Measurements from ENCODE around the gene MINDY4. TPM values are rescaled to one million over a fixed set of nuclear protein-coding genes. Genes with fewer than 3 reads are reported as not detected.

Gene MINDY4
- total RNA-seq, 5 donors from 2014 or later (not counting 1 experiment from before 2014, with no cell fraction given): 0.60 to 1.7 (median 1.2) TPM

- H3K27me3 Mint-ChIP-seq: no peaks in the 10 kb centered on the region
- Histone ChIP-seq H3K27ac (ENCODE audit: low read length) (peak overlapping the region; percentile 87), H3K9me3 (no peaks in the 10 kb centered on the region), H3K27me3 (replicated peaks in 1 of 2; ENCODE audit: control insufficient read depth in 2 of 2, extremely low read depth in 1 of 2, insufficient read depth in 2 of 2, low read length in 1 of 2) (no peaks in the 10 kb centered on the region), H3K36me3 (ENCODE audit: control insufficient read depth in 2 of 2, extremely low read depth in 1 of 2, insufficient read depth in 1 of 2, low read length in 1 of 2) (no peaks in the 10 kb centered on the region), H3K4me3 (ENCODE audit: control insufficient read depth in 1 of 2, extremely low read depth in 1 of 2, low read length in 1 of 2) (no peak overlapping the region), H3K4me1 (ENCODE audit: control insufficient read depth in 1 of 2, extremely low read depth in 1 of 2, insufficient read depth in 2 of 2, low read length in 2 of 2) (peaks cover 17 to 34% of the 10 kb centered on the region in 2 experiments)
- peak overlapping the region; percentile 8 to 63 (median 55) for H3K4me3 Mint-ChIP-seq
- 69% methylated on average over 3 of the region's 6 CpGs for WGBS (ENCODE audit: insufficient coverage)
- peak overlapping the region; percentile 97 to 98 for H3K27ac Mint-ChIP-seq
- peaks cover 40 to 51% (median 45%) of the 10 kb centered on the region in 3 donors for H3K4me1 Mint-ChIP-seq
- POLR2A ChIA-PET: interaction anchor here (0.6 to 0.8 kb wide), 3 partner anchors 35 to 416 kb away, joined by 3 to 5 read pairs (median 4); no protein-coding TSS in a partner anchor
- no peaks in the 10 kb centered on the region for H3K36me3 Mint-ChIP-seq
- DNase-seq (peak in 5 of 35 experiments; percentile 10 to 31 (median 13)), ATAC-seq (replicated peaks in 1 of 4) (peak; percentile 59 to 80 (median 72))
- no peaks in the 10 kb centered on the region for H3K9me3 Mint-ChIP-seq
- CTCF ChIA-PET: interaction anchor here (0.6 to 5.5 kb wide), 12 partner anchors 8 to 124 kb away, joined by 3 to 41 read pairs (median 4); no protein-coding TSS in a partner anchor
Observed at GRCh38 chr7:30738026-30738915, 32.9 kb upstream of the MINDY4 start.

DNA sequence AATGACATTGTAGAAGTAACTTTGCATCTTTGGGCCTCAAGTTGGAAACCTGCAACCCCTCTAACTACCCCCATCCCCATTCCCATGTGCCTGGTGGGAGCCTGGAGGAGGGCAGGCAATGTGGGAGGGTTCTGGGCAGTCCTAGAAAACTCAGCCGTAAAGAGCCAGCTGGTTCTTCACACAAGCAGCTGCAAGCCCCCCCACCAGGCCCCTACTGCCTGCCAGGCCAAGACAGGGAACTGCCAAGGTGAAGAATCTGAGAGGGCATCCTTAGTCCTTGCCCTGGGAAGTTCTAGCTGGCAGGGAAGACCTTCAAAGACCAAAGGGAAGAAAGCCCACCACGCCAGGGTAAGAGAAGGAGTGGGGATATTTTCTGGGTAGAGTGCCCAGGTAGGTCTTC lies 31.5 kb upstream of the MINDY4 start:
- WGBS (ENCODE audit: insufficient coverage): no CpG with 5 or more reads among the region's 2 CpGs

DNA sequence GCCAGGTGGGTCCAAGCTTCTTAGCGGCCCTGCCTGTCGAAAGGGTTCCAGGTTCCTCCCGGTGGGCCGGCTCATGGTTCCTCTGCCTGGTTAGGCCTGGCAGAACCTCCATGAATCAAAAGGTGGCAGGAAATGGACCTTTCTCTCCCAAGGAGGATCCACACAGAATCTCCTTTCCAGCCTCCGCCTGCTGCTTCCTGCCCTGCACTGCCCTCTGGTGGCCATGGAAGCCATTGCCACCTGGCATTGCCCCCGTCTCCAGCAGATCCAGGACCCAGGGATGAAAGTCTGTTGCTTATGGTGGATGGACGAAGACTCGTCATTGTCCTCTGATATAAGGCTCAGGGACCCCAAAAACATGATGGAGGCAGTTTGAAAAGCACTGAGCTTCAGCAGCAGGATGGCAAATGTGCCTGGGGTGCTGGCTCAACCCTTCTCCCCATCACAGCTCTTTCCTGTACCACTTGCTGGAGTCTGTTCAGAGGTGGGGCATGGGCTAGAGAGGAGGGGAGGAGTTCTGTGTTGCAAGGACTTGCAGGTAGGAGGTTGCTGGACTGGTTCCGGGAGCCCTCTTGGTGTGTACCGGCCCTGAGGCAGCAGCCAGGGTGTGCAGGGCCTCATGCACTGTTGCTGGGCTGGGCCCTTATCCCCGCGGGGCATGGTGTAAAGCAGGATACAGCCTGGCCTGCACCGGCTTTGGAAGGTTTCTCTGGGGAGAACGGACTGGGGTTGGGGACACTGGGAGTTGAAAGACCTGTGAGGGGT lies 30.6 kb upstream of the MINDY4 start:
- Histone ChIP-seq H3K27ac (ENCODE audit: low read length) (no peak overlapping the region), H3K9me3 (no peaks in the 10 kb centered on the region), H3K4me1 (ENCODE audit: control insufficient read depth in 1 of 2, extremely low read depth in 1 of 2, insufficient read depth in 2 of 2, low read length in 2 of 2) (peaks cover 17 to 51% of the 10 kb centered on the region in 2 experiments), H3K36me3 (ENCODE audit: control insufficient read depth in 2 of 2, extremely low read depth in 1 of 2, insufficient read depth in 1 of 2, low read length in 1 of 2) (no peaks in the 10 kb centered on the region), H3K4me3 (ENCODE audit: control insufficient read depth in 1 of 2, extremely low read depth in 1 of 2, low read length in 1 of 2) (no peak overlapping the region), H3K27me3 (replicated peaks in 1 of 2; ENCODE audit: control insufficient read depth in 2 of 2, extremely low read depth in 1 of 2, insufficient read depth in 2 of 2, low read length in 1 of 2) (no peaks in the 10 kb centered on the region)
- peaks cover 36 to 48% (median 47%) of the 10 kb centered on the region in 3 donors for H3K4me1 Mint-ChIP-seq
- DNase-seq (peak; percentile 23 to 85 (median 67)), ATAC-seq (replicated peaks in 1 of 4) (peak; percentile 52 to 64 (median 58))
- CTCF ChIA-PET: interaction anchor here (0.5 to 5.5 kb wide), 25 partner anchors 9 to 463 kb away, joined by 3 to 41 read pairs (median 4); partner anchors contain the start of gene CRHR2 (in 2 of the 2)
- 65% methylated on average over 10 of the region's 14 CpGs for WGBS (ENCODE audit: insufficient coverage)
- H3K27ac Mint-ChIP-seq: peak overlapping the region in 1 of 2 donors; percentile 64
- no peaks in the 10 kb centered on the region for H3K36me3 Mint-ChIP-seq
- H3K27me3 Mint-ChIP-seq: no peaks in the 10 kb centered on the region
- peak overlapping the region in 1 of 3 donors; percentile 24 for H3K4me3 Mint-ChIP-seq
- H3K9me3 Mint-ChIP-seq: no peaks in the 10 kb centered on the region
- POLR2A ChIA-PET: no interaction called here

More for the DNA sequence above, 31.5 kb upstream of the MINDY4 start:
- peak overlapping the region; percentile 97 to 98 for H3K27ac Mint-ChIP-seq
- CTCF ChIA-PET: interaction anchor here (0.6 to 5.5 kb wide), 26 partner anchors 8 to 462 kb away, joined by 3 to 41 read pairs (median 4); partner anchors contain the start of gene CRHR2 (in 2 of the 2)
- H3K4me1 Mint-ChIP-seq: peaks cover 42 to 54% (median 49%) of the 10 kb centered on the region in 3 donors
- ATAC-seq (replicated peaks in 1 of 4) (no peak), DNase-seq (no peak)
- POLR2A ChIA-PET: no interaction called here
- Histone ChIP-seq H3K4me3 (ENCODE audit: control insufficient read depth in 1 of 2, extremely low read depth in 1 of 2, low read length in 1 of 2) (no peak overlapping the region), H3K27me3 (replicated peaks in 1 of 2; ENCODE audit: control insufficient read depth in 2 of 2, extremely low read depth in 1 of 2, insufficient read depth in 2 of 2, low read length in 1 of 2) (no peaks in the 10 kb centered on the region), H3K9me3 (no peaks in the 10 kb centered on the region), H3K36me3 (ENCODE audit: control insufficient read depth in 2 of 2, extremely low read depth in 1 of 2, insufficient read depth in 1 of 2, low read length in 1 of 2) (no peaks in the 10 kb centered on the region), H3K4me1 (ENCODE audit: control insufficient read depth in 1 of 2, extremely low read depth in 1 of 2, insufficient read depth in 2 of 2, low read length in 2 of 2) (peaks cover 17 to 48% of the 10 kb centered on the region in 2 experiments), H3K27ac (ENCODE audit: low read length) (peak overlapping the region; percentile 87)
- no peaks in the 10 kb centered on the region for H3K9me3 Mint-ChIP-seq
- H3K36me3 Mint-ChIP-seq: no peaks in the 10 kb centered on the region
- no peaks in the 10 kb centered on the region for H3K27me3 Mint-ChIP-seq
- no peak overlapping the region for H3K4me3 Mint-ChIP-seq

GRCh38 chr7:30741289-30741688 lies 29.9 kb upstream of the MINDY4 start:
- Histone ChIP-seq H3K4me3 (ENCODE audit: control insufficient read depth in 1 of 2, extremely low read depth in 1 of 2, low read length in 1 of 2) (no peak overlapping the region), H3K36me3 (ENCODE audit: control insufficient read depth in 2 of 2, extremely low read depth in 1 of 2, insufficient read depth in 1 of 2, low read length in 1 of 2) (no peaks in the 10 kb centered on the region), H3K4me1 (ENCODE audit: control insufficient read depth in 1 of 2, extremely low read depth in 1 of 2, insufficient read depth in 2 of 2, low read length in 2 of 2) (peaks cover 17 to 51% of the 10 kb centered on the region in 2 experiments), H3K27me3 (replicated peaks in 1 of 2; ENCODE audit: control insufficient read depth in 2 of 2, extremely low read depth in 1 of 2, insufficient read depth in 2 of 2, low read length in 1 of 2) (no peaks in the 10 kb centered on the region), H3K9me3 (no peaks in the 10 kb centered on the region), H3K27ac (ENCODE audit: low read length) (no peak overlapping the region)
- H3K4me3 Mint-ChIP-seq: no peak overlapping the region
- H3K9me3 Mint-ChIP-seq: no peaks in the 10 kb centered on the region
- H3K36me3 Mint-ChIP-seq: no peaks in the 10 kb centered on the region
- ChIA-PET POLR2A (no interaction called here), CTCF (interaction anchor here (0.5 to 5.5 kb wide), 12 partner anchors 10 to 192 kb away, joined by 3 to 41 read pairs (median 6); partner anchors contain the start of gene CRHR2 (in 1 of the 2))
- no peak overlapping the region for H3K27ac Mint-ChIP-seq
- WGBS (ENCODE audit: insufficient coverage): 83% methylated on average over 7 of the region's 8 CpGs
- H3K4me1 Mint-ChIP-seq: peaks cover 36 to 48% (median 47%) of the 10 kb centered on the region in 3 donors
- DNase-seq (no peak), ATAC-seq (replicated peaks in 1 of 4) (no peak)
- no peaks in the 10 kb centered on the region for H3K27me3 Mint-ChIP-seq

DNA sequence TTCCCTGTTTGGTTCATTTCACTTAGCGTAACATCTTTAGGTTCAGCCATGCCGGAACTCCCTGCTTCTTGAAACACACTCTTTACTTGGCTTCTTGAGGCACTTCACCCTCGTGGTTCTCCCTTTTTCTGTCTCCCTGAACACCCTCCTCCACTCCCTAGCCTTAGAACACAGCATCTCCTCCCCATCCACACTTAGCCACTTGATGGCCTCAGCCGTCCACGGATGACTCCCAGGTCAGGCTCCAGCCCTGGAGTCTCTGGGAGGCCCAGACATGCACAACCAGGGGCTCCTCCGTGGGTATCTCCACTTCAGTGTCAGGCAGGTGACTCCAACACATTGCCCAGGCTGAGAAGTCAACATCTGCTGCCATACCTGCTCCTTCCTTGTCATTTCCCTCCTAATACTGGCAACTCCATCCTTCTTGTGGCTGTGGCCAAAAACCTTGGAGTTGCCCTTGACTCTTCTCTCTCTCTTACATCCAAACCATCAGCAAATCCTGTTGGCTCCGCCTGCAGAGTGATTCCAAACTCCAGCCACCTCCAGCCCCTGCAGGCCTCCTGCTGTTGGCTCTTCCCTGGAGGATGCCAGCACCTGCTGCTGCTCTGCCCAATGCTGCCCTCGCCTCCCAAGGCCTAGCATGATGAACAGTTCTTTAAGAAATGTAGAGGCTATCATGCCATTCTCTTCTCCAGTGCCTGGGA lies 27.7 kb upstream of the MINDY4 start:
- POLR2A ChIA-PET: no interaction called here

More for the DNA sequence above, 27.7 kb upstream of the MINDY4 start:
- H3K9me3 ChIP-seq: no peaks in the 10 kb centered on the region
- CTCF ChIA-PET: no interaction called here
- Mint-ChIP-seq H3K36me3 (no peaks in the 10 kb centered on the region), H3K4me1 (peaks cover 18 to 34% (median 31%) of the 10 kb centered on the region in 3 donors), H3K4me3 (no peak overlapping the region), H3K27ac (no peak overlapping the region), H3K9me3 (no peaks in the 10 kb centered on the region), H3K27me3 (no peaks in the 10 kb centered on the region)
- no peaks in the 10 kb centered on the region for H3K36me3 ChIP-seq (ENCODE audit: control insufficient read depth in 2 of 2, extremely low read depth in 1 of 2, insufficient read depth in 1 of 2, low read length in 1 of 2)
- 77% methylated on average over 8 of the region's 8 CpGs for WGBS (ENCODE audit: insufficient coverage)
- no peak for ATAC-seq (replicated peaks in 1 of 4)
- H3K27me3 ChIP-seq (replicated peaks in 1 of 2; ENCODE audit: control insufficient read depth in 2 of 2, extremely low read depth in 1 of 2, insufficient read depth in 2 of 2, low read length in 1 of 2): no peaks in the 10 kb centered on the region
- DNase-seq: no peak
- no peak overlapping the region for H3K27ac ChIP-seq (ENCODE audit: low read length)
- no peak overlapping the region for H3K4me3 ChIP-seq (ENCODE audit: control insufficient read depth in 1 of 2, extremely low read depth in 1 of 2, low read length in 1 of 2)
- H3K4me1 ChIP-seq (ENCODE audit: control insufficient read depth in 1 of 2, extremely low read depth in 1 of 2, insufficient read depth in 2 of 2, low read length in 2 of 2): peaks cover 3 to 42% of the 10 kb centered on the region in 2 experiments

All from T-cell (primary cell).